ENCODE results near the gene CSNK1A1L.
"Not testable (repeated sequence)": the region's sequence is repeated elsewhere in the genome, so short reads cannot be mapped to it uniquely, and the experiment has no call there.

Gene CSNK1A1L

GRCh38 chr13:37102896-37103295, 2.6 kb downstream of the CSNK1A1L start:
- no peak for DNase-seq

GRCh38 chr13:37101201-37101600, 4.3 kb downstream of the CSNK1A1L start:
- DNase-seq = no peak

GRCh38 chr13:37100731-37101130, 4.7 kb downstream of the CSNK1A1L start:
- DNase-seq = no peak

GRCh38 chr13:37097076-37097475, 8.4 kb downstream of the CSNK1A1L start:
- DNase-seq = no peak

GRCh38 chr13:37094840-37095239, 10.6 kb downstream of the CSNK1A1L start:
- no peak for DNase-seq

GRCh38 chr13:37094099-37094498, 11.4 kb downstream of the CSNK1A1L start:
- DNase-seq = no peak

- DNase-seq = no peak
These were observed 13.6 kb downstream of the CSNK1A1L start for GRCh38 chr13:37091835-37092234.

- no peak for DNase-seq
These were observed 14.6 kb downstream of the CSNK1A1L start for GRCh38 chr13:37090912-37091311.

GRCh38 chr13:37089495-37089894, 16.0 kb downstream of the CSNK1A1L start:
- DNase-seq = no peak

GRCh38 chr13:37087486-37087885, 18.0 kb downstream of the CSNK1A1L start:
- DNase-seq = no peak

GRCh38 chr13:37085606-37086005, 19.9 kb downstream of the CSNK1A1L start:
- DNase-seq = no peak

- DNase-seq = no peak
These were observed 28.6 kb downstream of the CSNK1A1L start for GRCh38 chr13:37076818-37077217.

- DNase-seq = no peak
These were observed 30.3 kb downstream of the CSNK1A1L start for GRCh38 chr13:37075164-37075563.

- DNase-seq = no peak
These were observed 30.8 kb downstream of the CSNK1A1L start for GRCh38 chr13:37074703-37075102.

- no peak for DNase-seq
These were observed 33.4 kb downstream of the CSNK1A1L start for GRCh38 chr13:37072024-37072423.

- DNase-seq = no peak
These were observed 34.5 kb downstream of the CSNK1A1L start for GRCh38 chr13:37070956-37071355.

- no peak for DNase-seq
These were observed 35.2 kb downstream of the CSNK1A1L start for GRCh38 chr13:37070145-37070695.

GRCh38 chr13:37069597-37070103, 35.8 kb downstream of the CSNK1A1L start:
- no peak for DNase-seq

- no peak for DNase-seq
These were observed 36.5 kb downstream of the CSNK1A1L start for GRCh38 chr13:37068962-37069361.

- no peak for DNase-seq
These were observed 37.6 kb downstream of the CSNK1A1L start for GRCh38 chr13:37067874-37068273.

- no peak for DNase-seq
These were observed 39.5 kb downstream of the CSNK1A1L start for GRCh38 chr13:37065890-37066526.

- no peak for DNase-seq
These were observed 45.6 kb downstream of the CSNK1A1L start for GRCh38 chr13:37059848-37060192.

GRCh38 chr13:37058910-37059847, 46.3 kb downstream of the CSNK1A1L start, which contains the start of gene SUPT20H:
SUPT20H (minus strand) TSS chr13:37059688; CDS start chr13:37051490, 8,198 bp downstream.
- peak; percentile 68 for DNase-seq

- DNase-seq = not testable (repeated sequence)
These were observed 49.2 kb downstream of the CSNK1A1L start for GRCh38 chr13:37056228-37056627.
